HG03060 (cell line): ENCODE measurements around the gene CSPG4.
"Not testable (repeated sequence)": the region's sequence is repeated elsewhere in the genome, so short reads cannot be mapped to it uniquely, and the experiment has no call there.

Experiments used
- ATAC-seq: cut with Tn5 transposase; IDR thresholded peaks from one replicate; pipeline ENCODE4 v1.9.1; 2021; ENCODE audit warnings: low read depth, moderate number of reproducible peaks; ENCODE audit not compliant: unreplicated experiment

Gene CSPG4

DNA sequence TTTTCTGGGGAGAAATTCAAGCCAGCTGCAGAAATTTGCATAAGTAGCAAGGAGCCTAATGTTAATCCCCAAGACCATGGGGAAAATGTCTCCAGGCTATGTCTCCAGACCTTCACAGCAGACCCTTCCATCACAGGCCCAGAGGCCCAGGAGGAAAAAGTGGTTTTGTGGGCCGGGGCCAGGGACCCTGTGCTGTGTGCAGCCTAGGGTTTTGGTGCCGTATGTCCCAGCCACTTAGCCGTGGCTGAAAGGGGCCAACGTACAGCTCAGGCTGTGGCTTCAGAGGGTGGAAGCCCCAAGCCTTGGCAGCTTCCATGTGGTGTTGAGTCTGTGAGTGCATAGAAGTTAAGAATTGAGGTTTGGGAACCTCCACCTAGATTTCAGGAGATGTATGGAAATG is 29.7 kb upstream of the CSPG4 start:
- ATAC-seq: not testable (repeated sequence)

- ATAC-seq: no peak
Measured at GRCh38 chr15:75739791-75740190, 27.1 kb upstream of the CSPG4 start.

- peak; percentile 89 for ATAC-seq
Measured at GRCh38 chr15:75738647-75739325, 26.1 kb upstream of the CSPG4 start.

GRCh38 chr15:75738014-75738646 is 25.5 kb upstream of the CSPG4 start:
- no peak for ATAC-seq

DNA sequence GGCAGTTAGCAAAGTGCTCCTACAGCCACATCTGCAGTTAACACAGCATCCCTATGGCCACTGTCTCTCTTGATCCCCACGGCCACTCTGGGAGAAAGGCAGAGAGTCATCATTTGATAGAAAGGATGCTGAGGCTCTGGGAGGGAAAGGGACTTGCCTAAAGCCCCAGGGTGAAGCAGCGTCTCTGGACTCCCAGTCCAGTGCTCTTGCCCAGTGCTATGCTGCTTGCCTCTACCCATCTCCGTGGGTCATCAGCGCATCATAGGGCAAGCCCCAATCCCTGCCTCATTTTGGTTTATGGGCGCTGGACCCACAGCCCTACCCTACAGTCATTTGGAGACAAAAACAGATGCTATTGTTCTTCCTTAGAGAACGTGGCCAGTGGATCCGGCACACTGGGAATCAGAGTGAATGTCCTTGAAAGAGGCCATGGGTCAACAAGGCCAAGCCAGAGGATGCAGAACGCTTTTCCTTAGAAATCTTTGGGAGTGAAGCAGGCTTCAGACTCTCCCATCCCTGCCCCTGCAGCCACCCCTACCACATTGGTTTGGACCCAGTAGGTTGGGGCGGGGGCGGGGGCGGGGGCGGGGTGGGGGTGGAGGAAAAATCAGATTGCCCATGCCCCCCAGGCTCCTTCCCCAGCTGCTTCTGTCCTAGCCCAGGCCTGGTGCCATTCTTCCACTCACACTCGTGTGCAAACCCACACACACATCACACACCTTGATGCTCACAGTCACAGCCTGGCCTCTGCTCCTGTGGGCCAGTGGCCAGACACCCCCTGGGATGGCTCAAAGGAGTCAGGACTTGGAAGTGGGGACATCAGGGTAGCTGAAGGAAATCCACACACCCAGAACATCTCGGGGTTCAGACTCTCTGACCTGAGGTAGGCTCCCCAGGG is 24.7 kb upstream of the CSPG4 start:
- ATAC-seq: not testable (repeated sequence)

GRCh38 chr15:75736256-75736655 is 23.6 kb upstream of the CSPG4 start:
- ATAC-seq: no peak

GRCh38 chr15:75734861-75735760 is 22.5 kb upstream of the CSPG4 start:
- ATAC-seq: not testable (repeated sequence)

- no peak for ATAC-seq
Measured at GRCh38 chr15:75733761-75734651, 21.4 kb upstream of the CSPG4 start.

GRCh38 chr15:75732809-75733451 is 20.3 kb upstream of the CSPG4 start:
- ATAC-seq: no peak

- no peak for ATAC-seq
Measured at GRCh38 chr15:75732177-75732808, 19.6 kb upstream of the CSPG4 start.

GRCh38 chr15:75731248-75732151 is 18.9 kb upstream of the CSPG4 start:
- ATAC-seq: no peak

GRCh38 chr15:75730376-75731247 is 18.0 kb upstream of the CSPG4 start:
- not testable (repeated sequence) for ATAC-seq

DNA sequence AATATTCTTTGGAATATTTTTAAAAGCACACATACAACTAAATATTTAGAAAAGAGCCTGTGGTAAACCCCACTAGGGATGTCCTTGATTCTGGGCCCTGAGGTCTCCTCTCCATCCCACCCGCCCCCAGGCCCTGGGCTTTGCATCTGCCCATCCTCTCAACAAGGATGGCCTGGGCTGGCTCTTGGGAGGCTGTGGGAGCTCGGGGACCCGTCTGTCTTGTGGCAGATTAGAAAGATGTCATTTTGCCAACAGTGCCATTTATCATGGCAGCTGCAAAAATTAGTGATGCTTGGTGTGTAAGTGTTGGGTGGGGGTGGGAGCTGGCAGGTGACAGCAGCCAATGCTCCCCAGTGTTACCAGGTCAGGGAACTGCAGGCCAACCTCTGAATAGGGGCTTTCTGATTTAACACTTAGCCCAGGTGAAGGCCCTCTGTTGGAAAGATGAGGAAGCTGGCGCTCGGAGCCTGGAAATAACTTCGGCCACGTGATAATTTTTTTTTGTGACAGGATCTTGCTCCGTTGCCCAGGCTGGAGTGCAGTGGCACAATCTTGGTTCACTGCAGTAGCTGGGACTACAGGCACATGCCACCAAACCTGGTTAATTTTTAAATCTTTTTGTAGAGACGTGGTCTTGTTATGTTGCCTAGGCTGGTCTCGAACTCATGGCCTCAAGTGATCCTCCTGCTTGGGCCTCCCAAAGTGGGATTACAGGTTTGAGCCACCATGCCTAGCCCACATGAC is 16.9 kb upstream of the CSPG4 start:
- ATAC-seq: no peak

DNA sequence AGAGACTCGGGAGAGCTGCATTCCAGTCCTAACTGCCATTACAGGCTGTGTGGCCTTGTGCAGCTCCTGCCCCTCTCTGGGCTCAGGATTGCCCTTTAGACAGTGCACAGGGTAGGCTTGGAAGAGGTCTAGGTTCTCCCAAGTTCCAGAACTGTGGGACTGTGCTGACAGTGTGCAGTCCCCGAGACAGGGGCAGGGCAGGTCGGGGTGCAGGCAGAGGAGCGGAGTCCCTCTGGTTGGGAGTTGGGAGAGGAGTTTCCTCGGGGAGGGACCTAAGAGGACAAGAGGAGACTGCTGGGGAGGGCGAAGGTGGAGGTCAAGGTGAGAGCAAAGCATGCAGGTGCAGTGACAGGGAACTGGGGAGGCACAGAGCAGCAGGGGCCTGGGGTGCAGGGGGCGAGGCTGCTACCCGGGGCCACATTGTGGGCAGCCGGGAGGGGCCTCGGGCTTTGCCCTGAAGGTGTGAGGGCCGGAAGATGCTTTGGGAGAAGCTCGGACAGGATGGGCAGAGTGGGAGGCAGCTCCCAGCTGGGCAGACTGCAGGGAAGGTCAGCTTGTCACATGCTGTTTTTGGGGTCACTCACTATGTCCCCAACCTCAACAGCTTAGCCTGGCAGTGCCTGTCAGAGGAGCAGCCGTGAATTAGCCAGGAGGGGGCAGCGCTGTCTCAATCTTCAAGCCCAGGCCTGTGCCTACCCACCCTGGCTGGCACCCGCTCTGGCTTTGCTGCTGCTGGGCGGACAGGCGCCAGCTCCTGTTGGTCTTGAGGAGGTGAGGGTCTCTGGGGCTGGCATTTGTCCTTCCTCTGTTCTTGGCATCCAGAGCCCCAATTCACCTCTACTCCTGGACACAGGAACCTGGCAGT is 15.4 kb upstream of the CSPG4 start:
- ATAC-seq: no peak

GRCh38 chr15:75727031-75727531 is 14.4 kb upstream of the CSPG4 start:
- no peak for ATAC-seq
